ENCODE results near the gene JAKMIP1. TPM values are rescaled to one million over a fixed set of nuclear protein-coding genes. Genes with fewer than 3 reads are reported as not detected.

JAKMIP1 gene
- total and polyA plus RNA-seq, 4 donors = 0.08 to 0.50 (median 0.22) TPM

GRCh38 chr4:6111354-6111960 lies 88.9 kb downstream of the JAKMIP1 start:
- WGBS, 2 donors = 45 to 48% methylated on average over 7 of the region's 7 CpGs
- Histone ChIP-seq H3K4me3 (ENCODE audit: low read length in 2 of 2) (no peak overlapping the region), H3K4me1 (ENCODE audit: control insufficient read depth in 1 of 2, insufficient read depth in 2 of 2, low read length in 2 of 2) (no peaks in the 10 kb centered on the region), H3K27ac (ENCODE audit: low read depth in 1 of 2, low read length in 2 of 2) (no peak overlapping the region), H3K27me3 (ENCODE audit: control insufficient read depth in 1 of 2, insufficient read depth in 2 of 2, low read length in 1 of 2) (no peaks in the 10 kb centered on the region), H3K9me3 (ENCODE audit: control insufficient read depth, low read length) (no peaks in the 10 kb centered on the region), H3K36me3 (ENCODE audit: control insufficient read depth in 1 of 2, insufficient read depth in 2 of 2, low read length in 1 of 2) (no peaks in the 10 kb centered on the region)
- intact Hi-C loops (cut with DNase I) = no loop called here
- ATAC-seq (ENCODE audit: low FRiP score) (no peak), DNase-seq (peak in 1 of 2 donors; percentile 44)

- Histone ChIP-seq H3K4me1 (ENCODE audit: control insufficient read depth in 1 of 2, insufficient read depth in 2 of 2, low read length in 2 of 2) (no peaks in the 10 kb centered on the region), H3K9me3 (ENCODE audit: control insufficient read depth, low read length) (no peaks in the 10 kb centered on the region), H3K4me3 (ENCODE audit: low read length in 2 of 2) (no peak overlapping the region), H3K36me3 (ENCODE audit: control insufficient read depth in 1 of 2, insufficient read depth in 2 of 2, low read length in 1 of 2) (no peaks in the 10 kb centered on the region), H3K27ac (ENCODE audit: low read depth in 1 of 2, low read length in 2 of 2) (no peak overlapping the region), H3K27me3 (ENCODE audit: control insufficient read depth in 1 of 2, insufficient read depth in 2 of 2, low read length in 1 of 2) (no peaks in the 10 kb centered on the region)
- no peak for ATAC-seq (ENCODE audit: low FRiP score)
- WGBS, 2 donors = 76% methylated on average over 8 of the region's 8 CpGs
- DNase-seq = peak in 1 of 2 donors; percentile 48
- intact Hi-C loops (cut with DNase I) = no loop called here
Measured at GRCh38 chr4:6110681-6111353, 89.5 kb downstream of the JAKMIP1 start.

- no peaks in the 10 kb centered on the region for H3K36me3 ChIP-seq (ENCODE audit: control insufficient read depth in 1 of 2, insufficient read depth in 2 of 2, low read length in 1 of 2)
- no peak overlapping the region for H3K4me3 ChIP-seq (ENCODE audit: low read length in 2 of 2)
- intact Hi-C loops (cut with DNase I) = no loop called here
- ATAC-seq (ENCODE audit: low FRiP score) (no peak), DNase-seq (peak in 1 of 2 donors; percentile 55)
- no peaks in the 10 kb centered on the region for H3K27me3 ChIP-seq (ENCODE audit: control insufficient read depth in 1 of 2, insufficient read depth in 2 of 2, low read length in 1 of 2)
- no peaks in the 10 kb centered on the region for H3K4me1 ChIP-seq (ENCODE audit: control insufficient read depth in 1 of 2, insufficient read depth in 2 of 2, low read length in 2 of 2)
- H3K27ac ChIP-seq (ENCODE audit: low read depth in 1 of 2, low read length in 2 of 2) = no peak overlapping the region
- H3K9me3 ChIP-seq (ENCODE audit: control insufficient read depth, low read length) = no peaks in the 10 kb centered on the region
- WGBS, 2 donors = 45 to 50% methylated on average over 13 of the region's 13 CpGs
Measured at GRCh38 chr4:6109842-6110560, 90.3 kb downstream of the JAKMIP1 start.

GRCh38 chr4:6107886-6108285 lies 92.5 kb downstream of the JAKMIP1 start:
- H3K4me3 ChIP-seq (ENCODE audit: low read length in 2 of 2) = no peak overlapping the region
- H3K27ac ChIP-seq (ENCODE audit: low read depth in 1 of 2, low read length in 2 of 2) = no peak overlapping the region
- intact Hi-C loops (cut with DNase I) = no loop called here
- no peaks in the 10 kb centered on the region for H3K27me3 ChIP-seq (ENCODE audit: control insufficient read depth in 1 of 2, insufficient read depth in 2 of 2, low read length in 1 of 2)
- ATAC-seq (ENCODE audit: low FRiP score) (no peak), DNase-seq (no peak)
- H3K4me1 ChIP-seq (ENCODE audit: control insufficient read depth in 1 of 2, insufficient read depth in 2 of 2, low read length in 2 of 2) = no peaks in the 10 kb centered on the region
- H3K9me3 ChIP-seq (ENCODE audit: control insufficient read depth, low read length) = no peaks in the 10 kb centered on the region
- no peaks in the 10 kb centered on the region for H3K36me3 ChIP-seq (ENCODE audit: control insufficient read depth in 1 of 2, insufficient read depth in 2 of 2, low read length in 1 of 2)
- 68 to 75% methylated on average over 4 of the region's 4 CpGs for WGBS, 2 donors

GRCh38 chr4:6107114-6107791 lies 93.1 kb downstream of the JAKMIP1 start:
- Histone ChIP-seq H3K36me3 (ENCODE audit: control insufficient read depth in 1 of 2, insufficient read depth in 2 of 2, low read length in 1 of 2) (no peaks in the 10 kb centered on the region), H3K4me3 (ENCODE audit: low read length in 2 of 2) (no peak overlapping the region), H3K27ac (ENCODE audit: low read depth in 1 of 2, low read length in 2 of 2) (no peak overlapping the region), H3K9me3 (ENCODE audit: control insufficient read depth, low read length) (no peaks in the 10 kb centered on the region), H3K27me3 (ENCODE audit: control insufficient read depth in 1 of 2, insufficient read depth in 2 of 2, low read length in 1 of 2) (no peaks in the 10 kb centered on the region), H3K4me1 (ENCODE audit: control insufficient read depth in 1 of 2, insufficient read depth in 2 of 2, low read length in 2 of 2) (no peaks in the 10 kb centered on the region)
- 77 to 85% methylated on average over 14 of the region's 14 CpGs for WGBS, 2 donors
- intact Hi-C loops (cut with DNase I) = no loop called here
- ATAC-seq (ENCODE audit: low FRiP score) (no peak), DNase-seq (peak in 1 of 2 donors; percentile 36)

- 48 to 61% methylated on average over 5 of the region's 5 CpGs for WGBS, 2 donors
- intact Hi-C loops (cut with DNase I) = no loop called here
- H3K36me3 ChIP-seq (ENCODE audit: control insufficient read depth in 1 of 2, insufficient read depth in 2 of 2, low read length in 1 of 2) = no peaks in the 10 kb centered on the region
- H3K27ac ChIP-seq (ENCODE audit: low read depth in 1 of 2, low read length in 2 of 2) = no peak overlapping the region
- DNase-seq (no peak), ATAC-seq (ENCODE audit: low FRiP score) (no peak)
- H3K27me3 ChIP-seq (ENCODE audit: control insufficient read depth in 1 of 2, insufficient read depth in 2 of 2, low read length in 1 of 2) = no peaks in the 10 kb centered on the region
- no peak overlapping the region for H3K4me3 ChIP-seq (ENCODE audit: low read length in 2 of 2)
- H3K9me3 ChIP-seq (ENCODE audit: control insufficient read depth, low read length) = no peaks in the 10 kb centered on the region
- H3K4me1 ChIP-seq (ENCODE audit: control insufficient read depth in 1 of 2, insufficient read depth in 2 of 2, low read length in 2 of 2) = no peaks in the 10 kb centered on the region
Measured at GRCh38 chr4:6106156-6106555, 94.2 kb downstream of the JAKMIP1 start.

GRCh38 chr4:6105311-6105911 lies 94.9 kb downstream of the JAKMIP1 start:
- no peaks in the 10 kb centered on the region for H3K27me3 ChIP-seq (ENCODE audit: control insufficient read depth in 1 of 2, insufficient read depth in 2 of 2, low read length in 1 of 2)
- intact Hi-C loops (cut with DNase I) = no loop called here

GRCh38 chr4:6104541-6105130 lies 95.7 kb downstream of the JAKMIP1 start:
- no peaks in the 10 kb centered on the region for H3K27me3 ChIP-seq (ENCODE audit: control insufficient read depth in 1 of 2, insufficient read depth in 2 of 2, low read length in 1 of 2)
- no peak for ATAC-seq (ENCODE audit: low FRiP score)
- DNase-seq = no peak
- intact Hi-C loops (cut with DNase I) = no loop called here
- H3K4me3 ChIP-seq (ENCODE audit: low read length in 2 of 2) = no peak overlapping the region
- WGBS, 2 donors = 35 to 38% methylated on average over 7 of the region's 7 CpGs
- no peaks in the 10 kb centered on the region for H3K4me1 ChIP-seq (ENCODE audit: control insufficient read depth in 1 of 2, insufficient read depth in 2 of 2, low read length in 2 of 2)
- no peak overlapping the region for H3K27ac ChIP-seq (ENCODE audit: low read depth in 1 of 2, low read length in 2 of 2)
- H3K36me3 ChIP-seq (ENCODE audit: control insufficient read depth in 1 of 2, insufficient read depth in 2 of 2, low read length in 1 of 2) = no peaks in the 10 kb centered on the region
- no peaks in the 10 kb centered on the region for H3K9me3 ChIP-seq (ENCODE audit: control insufficient read depth, low read length)

More at GRCh38 chr4:6105311-6105911, 94.9 kb downstream of the JAKMIP1 start:
- WGBS, 2 donors = 43 to 56% methylated on average over 59 to 60 of the region's 60 CpGs
- Histone ChIP-seq H3K9me3 (ENCODE audit: control insufficient read depth, low read length) (no peaks in the 10 kb centered on the region), H3K4me3 (ENCODE audit: low read length in 2 of 2) (no peak overlapping the region), H3K36me3 (ENCODE audit: control insufficient read depth in 1 of 2, insufficient read depth in 2 of 2, low read length in 1 of 2) (no peaks in the 10 kb centered on the region), H3K4me1 (ENCODE audit: control insufficient read depth in 1 of 2, insufficient read depth in 2 of 2, low read length in 2 of 2) (no peaks in the 10 kb centered on the region), H3K27ac (ENCODE audit: low read depth in 1 of 2, low read length in 2 of 2) (no peak overlapping the region)
- DNase-seq (no peak), ATAC-seq (ENCODE audit: low FRiP score) (no peak)

Measured in aorta (tissue), 5 donors.